GM18870 (cell line): ENCODE data around the gene CTSO.

Source experiments
- ATAC-seq: cut with Tn5 transposase; IDR thresholded peaks from one replicate; pipeline ENCODE4 v1.9.1; 2021; ENCODE audit warnings: moderate library complexity; ENCODE audit not compliant: unreplicated experiment

The CTSO gene, protein sequence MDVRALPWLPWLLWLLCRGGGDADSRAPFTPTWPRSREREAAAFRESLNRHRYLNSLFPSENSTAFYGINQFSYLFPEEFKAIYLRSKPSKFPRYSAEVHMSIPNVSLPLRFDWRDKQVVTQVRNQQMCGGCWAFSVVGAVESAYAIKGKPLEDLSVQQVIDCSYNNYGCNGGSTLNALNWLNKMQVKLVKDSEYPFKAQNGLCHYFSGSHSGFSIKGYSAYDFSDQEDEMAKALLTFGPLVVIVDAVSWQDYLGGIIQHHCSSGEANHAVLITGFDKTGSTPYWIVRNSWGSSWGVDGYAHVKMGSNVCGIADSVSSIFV

DNA sequence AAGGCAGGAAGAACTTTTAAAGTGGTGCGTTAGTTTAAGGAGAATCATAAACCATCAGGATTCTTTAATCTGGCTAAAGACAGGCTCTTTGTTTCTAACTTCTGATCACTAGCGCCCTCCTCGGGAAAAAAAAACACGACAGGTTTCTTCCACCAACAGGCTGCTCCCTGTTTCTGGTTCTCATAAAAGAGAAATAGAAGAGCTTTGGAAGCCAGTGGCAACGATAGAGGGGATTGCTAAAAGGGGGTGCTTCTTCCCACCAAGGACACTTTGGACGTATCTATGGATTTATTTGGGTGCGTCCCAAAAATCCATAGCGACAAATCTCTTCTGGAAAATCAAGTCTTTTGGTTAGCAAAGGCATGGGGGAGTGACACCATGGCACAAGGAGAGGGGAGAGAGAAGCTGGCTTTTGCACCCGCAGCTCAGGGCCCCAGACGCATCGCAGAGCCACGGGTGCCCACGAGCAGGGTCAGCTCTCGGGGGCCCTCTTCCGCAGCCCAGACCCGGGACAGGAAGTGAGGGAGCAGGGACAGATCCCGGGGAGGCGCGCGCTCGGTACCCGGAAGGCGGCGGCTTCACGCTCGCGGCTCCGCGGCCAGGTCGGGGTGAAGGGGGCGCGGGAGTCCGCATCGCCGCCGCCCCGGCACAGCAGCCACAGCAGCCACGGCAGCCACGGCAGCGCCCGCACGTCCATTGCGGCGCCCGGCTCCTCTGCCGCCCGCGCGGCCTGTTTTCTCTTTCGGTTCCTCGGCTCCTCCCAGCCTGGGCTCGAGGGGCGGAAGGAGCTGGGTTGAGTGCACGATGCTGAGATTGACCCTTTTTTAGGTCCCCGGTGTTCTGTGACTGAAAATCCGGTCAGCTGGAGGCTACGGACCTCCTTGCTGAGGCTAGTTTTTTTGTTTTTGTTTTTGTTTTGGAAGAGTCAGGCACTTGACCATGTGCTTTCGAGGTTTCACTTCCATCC, at the start of gene CTSO:
TSS of gene CTSO (minus strand) at position 716 of the 967 bp plus-strand sequence. CDS start at position 697, 19 bp downstream.
- peak; percentile 93 for ATAC-seq

DNA sequence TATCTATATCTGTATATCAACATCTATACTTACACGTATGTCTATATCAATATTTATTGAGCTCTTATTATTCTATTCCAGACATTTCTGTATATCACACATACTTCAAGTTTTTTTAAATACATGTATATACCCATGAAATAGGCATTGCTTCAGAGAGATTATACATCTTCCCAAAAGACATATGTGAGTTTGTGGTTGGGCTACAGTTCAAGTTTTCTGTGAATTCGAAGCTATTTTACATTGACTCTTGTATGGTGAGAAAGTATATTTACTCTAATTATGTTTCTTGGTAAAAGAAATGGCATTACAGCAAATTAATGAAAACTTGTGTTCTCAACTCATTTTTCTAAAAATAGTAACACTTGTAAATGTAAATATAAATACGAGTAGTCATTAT, 46.8 kb upstream of the CTSO start:
- ATAC-seq: no peak

DNA sequence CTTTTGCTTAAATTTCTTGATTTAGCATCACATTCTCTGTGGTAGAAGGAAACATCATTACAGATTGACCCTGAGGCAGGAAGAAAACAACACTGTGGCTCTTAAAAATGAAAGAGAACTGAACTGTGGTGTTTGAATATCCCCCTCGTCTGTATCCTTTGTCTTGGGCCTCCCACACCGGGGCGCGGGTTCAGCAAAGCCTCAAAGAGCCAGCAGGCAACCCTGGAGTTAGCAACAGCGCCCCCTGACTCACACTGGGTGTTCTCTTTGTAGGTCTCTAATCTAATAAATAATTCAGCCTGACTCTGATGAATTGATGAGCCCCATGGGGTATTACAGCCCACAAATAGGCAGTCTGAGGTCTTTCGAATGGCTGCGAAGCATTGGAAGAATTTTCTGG, 46.1 kb upstream of the CTSO start:
- no peak for ATAC-seq

DNA sequence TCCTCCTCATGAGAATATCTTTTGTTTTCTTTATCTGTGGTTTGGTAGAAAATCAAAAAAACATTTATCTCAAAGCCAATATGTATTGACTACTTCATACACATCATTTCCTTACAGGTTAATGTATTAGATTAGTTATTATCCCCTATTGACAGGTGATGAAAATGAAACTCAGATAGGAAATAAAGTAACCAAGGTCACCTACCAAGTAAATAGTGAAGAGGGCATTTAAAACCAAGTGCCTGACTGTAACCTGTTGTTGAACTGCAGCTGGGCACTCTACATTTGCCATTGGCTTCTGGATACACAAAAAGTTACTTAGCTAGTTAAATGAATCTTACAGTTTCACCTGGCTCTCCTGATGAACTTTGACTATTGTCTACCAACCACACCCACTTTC, 41.4 kb upstream of the CTSO start:
- no peak for ATAC-seq

DNA sequence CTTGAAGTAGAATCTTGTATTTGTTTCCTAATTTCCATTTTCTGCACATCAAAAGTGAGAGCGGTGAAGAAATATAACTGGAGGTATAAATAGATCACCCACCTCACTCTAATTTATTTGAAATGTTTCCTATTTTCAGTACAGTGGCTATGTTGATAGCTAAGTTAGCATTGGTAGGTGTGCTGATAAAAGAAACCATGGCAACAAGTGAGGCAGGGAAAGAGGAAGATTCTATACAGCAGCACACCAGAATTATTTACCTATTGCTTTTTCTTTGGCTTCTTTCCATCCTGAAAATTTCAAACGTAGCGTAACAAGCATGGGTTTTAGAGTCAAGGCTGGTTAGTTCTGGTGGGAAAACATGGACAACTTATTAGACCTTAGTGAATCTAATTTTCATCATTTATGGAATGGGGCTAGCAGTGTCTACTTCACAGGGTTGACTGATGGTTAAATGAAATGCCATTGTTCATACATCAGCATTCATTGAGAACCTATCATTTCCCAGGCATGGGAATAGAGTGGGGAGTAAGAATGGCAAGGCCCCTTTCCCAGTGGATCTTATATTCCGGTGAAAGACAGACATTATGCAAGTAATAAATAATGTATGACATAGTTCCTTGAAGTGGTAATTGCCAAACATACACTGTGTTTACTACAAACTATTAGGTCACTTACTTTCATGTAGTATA, 30.6 kb upstream of the CTSO start:
- no peak for ATAC-seq

DNA sequence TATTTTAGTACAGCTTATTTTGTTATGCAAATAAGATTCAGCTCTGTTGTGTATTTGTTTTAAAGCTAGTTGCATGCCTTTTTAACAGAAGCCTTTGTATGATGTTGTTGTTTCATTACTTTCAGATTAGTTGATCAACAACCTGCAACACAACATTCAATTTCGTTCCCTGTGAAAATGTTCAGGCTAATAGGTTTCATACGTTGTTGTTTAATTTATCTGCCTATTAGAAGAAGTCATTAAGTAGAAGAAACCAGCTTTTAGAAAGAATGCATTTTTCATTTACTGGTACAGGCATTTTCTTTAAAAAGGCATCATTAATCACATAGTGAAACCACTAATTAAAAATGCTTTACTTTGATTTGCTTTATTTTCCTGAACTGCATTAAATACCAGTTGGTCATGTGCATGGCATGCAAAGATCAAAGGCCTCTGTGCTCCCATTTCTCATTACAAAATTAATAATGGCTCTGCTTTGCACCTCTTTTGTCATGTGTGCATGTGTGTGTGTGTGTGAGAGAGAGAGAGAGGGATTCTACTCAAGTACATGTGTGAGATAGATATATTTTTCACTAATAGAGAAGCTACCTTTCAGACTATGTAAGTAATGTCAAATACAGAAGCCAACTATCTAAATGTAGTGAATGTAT, 29.2 kb upstream of the CTSO start:
- ATAC-seq: no peak

DNA sequence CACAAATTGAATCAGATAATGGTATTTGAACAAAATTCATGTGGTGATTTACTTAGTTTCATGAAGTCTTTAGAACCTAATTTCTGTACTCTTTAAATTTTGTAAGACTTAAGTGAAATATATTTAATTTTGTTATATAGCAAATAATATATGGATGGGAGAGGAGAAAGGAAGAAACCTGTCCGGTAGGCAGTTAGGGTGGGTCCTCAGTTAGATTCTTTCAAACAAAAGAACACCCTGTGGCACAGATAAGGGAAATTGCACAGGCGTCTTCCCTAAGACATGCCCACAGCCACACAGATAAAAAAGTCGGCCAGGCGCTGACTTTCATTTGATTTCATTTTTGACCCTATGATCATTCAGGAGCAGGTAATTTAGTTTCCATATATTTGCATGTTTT, 25.1 kb upstream of the CTSO start:
- no peak for ATAC-seq

DNA sequence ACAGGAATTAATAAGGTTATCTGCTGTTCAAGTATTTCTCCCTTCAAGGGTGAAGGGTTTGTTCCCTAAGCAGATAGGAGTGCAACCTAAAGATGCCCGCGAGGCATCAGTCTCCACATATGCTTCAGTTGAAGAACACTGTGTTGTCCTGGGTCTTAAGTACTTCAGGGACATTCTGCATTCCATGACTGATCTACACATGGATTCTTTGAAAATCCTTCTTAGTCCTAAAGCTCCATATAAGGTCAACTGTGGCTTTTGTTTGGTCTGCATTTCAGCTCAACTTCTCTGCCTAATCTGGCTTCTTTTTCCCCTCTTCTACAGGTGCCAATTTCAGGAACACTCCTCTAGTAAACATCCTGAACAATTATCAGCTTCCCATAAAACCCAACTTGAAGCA, 21.8 kb upstream of the CTSO start:
- ATAC-seq: no peak

DNA sequence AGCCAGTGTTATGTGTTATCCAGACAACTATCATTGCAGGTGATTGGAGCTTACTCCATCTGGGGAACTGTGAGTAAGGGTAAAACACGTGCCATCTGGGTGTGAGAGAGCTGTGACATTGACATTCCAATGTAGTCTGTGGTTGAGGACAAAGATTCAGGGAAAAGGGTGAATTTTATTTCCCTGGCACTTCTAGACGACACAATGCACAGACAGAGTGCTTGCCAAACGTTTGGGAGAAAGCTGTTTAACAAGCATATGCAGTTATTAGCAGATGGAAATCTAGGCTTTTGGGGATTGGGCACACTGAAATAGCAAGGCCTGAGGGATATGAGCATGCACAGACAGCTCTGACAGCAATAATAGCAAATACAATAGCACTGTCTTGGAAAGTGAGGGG, 21.3 kb upstream of the CTSO start:
- no peak for ATAC-seq

DNA sequence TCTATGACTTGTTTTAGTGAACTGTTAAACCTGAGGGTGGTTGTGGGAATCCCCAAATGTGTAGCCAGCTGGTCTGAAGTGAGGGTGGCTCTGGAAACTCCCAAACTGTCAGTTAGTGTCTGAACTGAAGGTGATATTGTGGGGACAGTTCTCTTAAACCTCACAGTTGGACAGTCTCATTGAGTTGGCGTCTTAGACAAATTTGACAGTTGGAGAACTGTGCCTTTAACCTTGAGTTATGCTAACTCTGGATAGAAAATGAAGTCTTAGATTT, 20.7 kb upstream of the CTSO start:
- peak; percentile 98 for ATAC-seq

DNA sequence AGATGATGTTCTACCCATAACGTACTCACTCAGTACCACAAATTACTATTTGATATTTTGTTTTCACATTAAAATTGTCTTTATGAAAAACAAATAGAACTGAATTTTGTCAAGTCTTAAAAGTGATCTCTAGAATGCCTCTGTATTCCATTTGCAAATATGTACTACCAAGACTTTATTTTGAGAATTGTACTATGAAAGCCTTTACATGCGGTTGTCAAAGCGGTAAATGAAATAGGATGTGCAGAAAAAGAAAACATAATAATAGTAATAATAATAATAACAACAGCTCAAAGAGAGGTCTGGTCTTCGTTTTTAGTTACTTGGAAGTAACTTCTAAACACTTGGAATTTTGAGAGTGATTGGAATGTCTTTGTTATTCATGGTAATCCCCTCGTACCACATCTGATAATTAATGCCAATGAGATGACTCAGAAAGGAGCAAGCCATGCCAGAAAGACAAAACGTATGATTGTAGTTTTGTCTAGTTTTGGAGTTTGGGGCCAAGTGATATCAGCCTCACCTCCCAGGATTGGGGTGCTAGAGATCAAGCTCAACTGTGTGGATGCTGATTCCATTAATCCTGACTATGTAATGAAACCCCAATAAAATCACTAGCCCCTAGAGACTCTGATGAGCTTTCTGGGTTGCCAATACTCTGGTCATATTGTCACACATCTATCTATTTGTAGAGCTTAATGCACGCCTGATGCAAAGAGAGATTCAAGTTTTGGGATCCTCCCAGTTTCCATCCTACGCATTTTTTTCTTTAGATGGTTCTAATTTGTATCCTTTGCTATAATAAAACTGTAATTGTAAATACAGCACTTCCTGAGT, 20.2 kb upstream of the CTSO start:
- ATAC-seq: peak; percentile 24

DNA sequence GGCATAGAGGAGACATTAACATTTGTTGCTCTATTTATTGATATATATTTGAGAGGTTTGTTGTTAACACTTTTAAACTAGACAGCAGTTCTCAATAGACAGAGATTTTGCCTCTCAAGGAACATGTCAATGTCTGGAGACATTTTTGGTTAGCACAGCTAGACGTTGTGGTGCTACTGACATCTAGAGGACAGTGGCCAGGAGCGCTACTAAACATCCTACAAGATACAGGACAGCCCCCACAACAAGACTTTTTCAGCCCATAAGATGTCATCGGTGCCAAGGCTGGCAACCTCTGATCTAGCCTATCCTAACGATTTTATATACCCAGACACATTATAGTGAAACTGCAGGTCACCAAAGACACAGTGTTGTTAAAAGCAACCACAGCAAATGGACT, 18.4 kb upstream of the CTSO start:
- peak; percentile 53 for ATAC-seq

DNA sequence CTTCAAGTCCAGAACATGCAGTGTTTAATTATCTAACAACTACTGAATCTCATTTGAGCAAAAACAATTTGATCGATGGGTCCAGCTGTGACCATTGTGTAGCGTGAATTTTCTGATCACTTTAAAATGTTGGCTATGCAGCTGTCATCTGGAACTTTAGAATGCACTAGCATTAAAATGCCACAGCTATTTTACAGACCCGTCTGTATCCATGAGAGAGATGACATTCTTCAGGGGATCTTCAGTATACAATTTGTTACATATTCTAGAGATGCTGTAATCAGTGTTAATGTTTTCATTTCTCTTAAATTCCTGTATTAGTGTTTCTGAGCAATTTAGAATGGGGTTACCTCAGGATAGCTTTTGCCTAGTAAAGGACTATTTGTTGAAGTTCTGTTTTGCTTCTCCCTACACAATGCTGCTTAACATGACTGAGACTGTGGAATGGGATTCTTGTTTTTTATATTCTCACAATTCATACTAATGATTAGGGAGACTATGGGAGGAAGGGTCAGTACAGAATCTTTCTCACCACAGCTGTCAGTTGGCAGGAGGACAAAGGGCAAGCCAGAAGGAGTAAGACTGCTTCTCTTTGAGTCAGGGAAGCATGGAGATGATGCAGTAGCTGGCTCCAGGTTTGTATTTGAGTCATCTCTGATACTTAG, 13.2 kb upstream of the CTSO start:
- no peak for ATAC-seq

DNA sequence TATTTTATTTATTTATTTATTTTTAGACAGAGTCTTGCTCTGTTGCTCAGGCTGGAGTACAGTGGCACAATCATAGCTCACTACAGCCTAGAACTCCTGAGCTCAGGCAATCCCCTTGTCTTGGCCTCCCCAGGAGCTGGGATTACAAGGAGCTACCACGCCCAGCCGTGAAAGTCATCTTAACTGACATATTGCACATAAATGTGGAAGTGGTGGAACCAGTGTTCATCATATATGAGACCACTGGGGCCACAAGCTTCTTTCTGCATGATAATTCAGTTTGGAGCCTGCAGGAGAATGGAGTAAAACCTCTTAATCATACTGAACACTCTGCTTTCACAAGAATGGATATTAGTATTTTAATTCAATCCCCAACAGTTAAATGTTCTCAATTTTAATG, 12.5 kb upstream of the CTSO start:
- ATAC-seq: no peak

DNA sequence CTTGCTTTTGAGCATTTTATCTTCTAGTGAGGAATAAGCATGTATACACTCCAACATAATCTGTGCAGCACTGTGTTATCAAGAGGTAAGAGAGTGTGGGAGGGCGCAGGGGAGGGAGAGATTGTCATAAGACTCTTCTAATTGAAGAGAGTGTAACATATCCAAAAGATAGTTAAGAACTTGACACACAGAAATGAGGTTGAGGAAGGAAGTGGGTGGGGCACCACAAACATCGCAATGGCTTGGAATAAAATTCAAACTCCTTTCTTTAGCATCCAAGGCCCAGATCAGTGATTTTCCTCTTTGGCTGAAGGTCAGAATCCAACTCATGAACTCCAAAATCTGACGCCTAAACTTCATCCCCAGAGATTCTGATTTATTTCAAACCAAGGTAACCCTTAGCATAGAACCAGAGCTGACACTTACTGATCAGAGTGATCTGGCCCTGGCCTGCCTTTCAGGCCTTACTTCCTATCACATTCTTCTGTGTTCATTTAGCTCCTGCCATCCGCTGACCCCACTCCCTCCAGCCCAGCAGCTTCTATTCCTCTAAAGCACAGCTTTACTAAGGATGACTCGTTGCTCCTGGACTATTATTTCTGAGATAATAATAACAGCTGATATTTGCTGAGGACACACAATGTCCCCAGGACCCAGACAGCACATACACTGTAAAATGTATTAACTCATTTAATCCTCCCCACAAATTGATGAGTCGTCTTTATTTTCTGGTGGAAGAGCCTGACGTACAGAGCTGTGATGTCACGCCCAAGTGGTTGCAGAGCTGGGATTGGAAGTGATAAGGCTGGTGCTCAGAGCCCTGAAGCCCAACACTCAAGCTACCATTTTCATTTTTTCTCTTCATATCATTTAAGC, 10.6 kb upstream of the CTSO start:
- ATAC-seq: no peak

DNA sequence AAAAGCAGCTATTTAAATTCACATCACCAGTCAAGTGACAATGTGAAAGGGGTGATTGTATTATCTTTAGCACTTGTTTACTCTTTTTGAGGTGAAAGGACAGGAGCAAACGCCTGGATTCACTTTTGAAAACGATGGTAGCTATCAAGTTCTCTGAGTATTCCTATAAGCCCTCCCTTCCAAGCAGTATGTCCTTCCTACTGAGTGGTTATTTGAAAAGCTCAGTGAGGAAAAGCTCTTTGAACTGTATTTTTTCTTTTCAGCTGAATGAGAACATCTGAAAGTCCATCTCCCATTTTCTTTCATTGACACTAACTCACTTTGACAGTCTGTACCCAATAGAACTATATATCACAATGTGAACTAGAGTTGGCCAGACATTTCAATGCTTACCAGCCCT, 9.1 kb upstream of the CTSO start:
- ATAC-seq: no peak

DNA sequence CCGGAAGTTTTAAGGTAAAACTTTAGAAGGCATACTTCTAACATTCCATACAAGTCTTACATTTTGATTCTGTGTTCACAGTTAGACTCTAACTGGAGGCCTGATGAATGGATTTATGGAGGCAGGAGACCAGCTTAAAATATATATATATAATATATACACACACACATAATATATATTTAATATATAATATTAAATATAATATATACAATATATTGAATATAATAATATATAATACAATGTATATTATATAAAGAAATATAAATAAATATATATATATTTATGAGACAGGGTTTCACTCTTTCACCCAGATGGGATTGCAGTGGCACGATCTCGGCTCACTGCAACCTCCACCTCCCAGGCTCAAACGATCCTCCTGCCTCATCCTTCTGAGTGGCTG, 7.9 kb upstream of the CTSO start:
- no peak for ATAC-seq

DNA sequence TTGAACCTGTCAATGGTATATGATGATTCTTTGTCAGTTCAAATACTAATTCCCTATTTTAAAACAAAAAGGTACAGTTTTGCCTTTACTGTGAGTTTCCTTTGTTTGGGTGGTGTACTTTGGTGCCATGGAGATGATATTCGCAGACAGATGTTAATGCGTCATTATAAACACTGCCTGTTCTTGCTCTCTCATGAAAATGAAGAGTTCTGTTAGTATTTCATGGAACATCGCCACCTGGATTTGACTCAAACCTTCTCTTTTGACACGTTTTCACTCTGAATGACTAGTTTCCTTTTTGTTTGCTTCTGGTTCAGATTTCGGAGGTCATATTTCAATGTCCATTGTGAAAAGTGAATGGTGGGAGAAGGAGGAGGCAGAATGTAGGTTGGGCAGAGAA, 6.9 kb upstream of the CTSO start:
- no peak for ATAC-seq

DNA sequence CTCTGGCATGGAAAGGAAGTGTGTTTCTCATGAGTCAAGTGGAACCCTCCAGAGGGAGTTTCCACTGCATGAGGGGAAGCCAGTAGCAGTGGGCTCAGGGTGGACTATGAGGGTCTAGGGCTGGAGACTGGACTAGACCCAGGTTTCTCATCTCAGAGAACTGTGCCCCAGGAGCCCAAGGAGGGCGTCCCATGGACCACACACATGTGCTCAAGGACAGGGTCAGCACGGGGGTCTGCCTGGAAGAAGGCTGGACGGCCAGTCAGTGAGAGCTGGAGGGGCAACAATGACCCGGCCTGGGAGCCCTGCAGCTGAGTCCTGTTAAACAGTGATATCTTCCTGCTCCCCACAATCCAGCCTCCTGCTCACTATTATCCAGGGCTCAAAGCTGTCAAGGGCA, 5.8 kb upstream of the CTSO start:
- ATAC-seq: no peak
